GM21576 (cell line): Measurements from ENCODE around the gene AKR1C2.
"Not testable (repeated sequence)": the region's sequence is repeated elsewhere in the genome, so short reads cannot be mapped to it uniquely, and the experiment has no call there.

Experiments
- ATAC-seq: cut with Tn5 transposase; IDR thresholded peaks from one replicate; pipeline ENCODE4 v1.9.1; 2021; ENCODE audit warnings: mild to moderate bottlenecking, moderate library complexity; ENCODE audit not compliant: unreplicated experiment

Gene AKR1C2

GRCh38 chr10:5025461-5025881, 21.8 kb upstream of the AKR1C2 start:
- not testable (repeated sequence) for ATAC-seq

DNA sequence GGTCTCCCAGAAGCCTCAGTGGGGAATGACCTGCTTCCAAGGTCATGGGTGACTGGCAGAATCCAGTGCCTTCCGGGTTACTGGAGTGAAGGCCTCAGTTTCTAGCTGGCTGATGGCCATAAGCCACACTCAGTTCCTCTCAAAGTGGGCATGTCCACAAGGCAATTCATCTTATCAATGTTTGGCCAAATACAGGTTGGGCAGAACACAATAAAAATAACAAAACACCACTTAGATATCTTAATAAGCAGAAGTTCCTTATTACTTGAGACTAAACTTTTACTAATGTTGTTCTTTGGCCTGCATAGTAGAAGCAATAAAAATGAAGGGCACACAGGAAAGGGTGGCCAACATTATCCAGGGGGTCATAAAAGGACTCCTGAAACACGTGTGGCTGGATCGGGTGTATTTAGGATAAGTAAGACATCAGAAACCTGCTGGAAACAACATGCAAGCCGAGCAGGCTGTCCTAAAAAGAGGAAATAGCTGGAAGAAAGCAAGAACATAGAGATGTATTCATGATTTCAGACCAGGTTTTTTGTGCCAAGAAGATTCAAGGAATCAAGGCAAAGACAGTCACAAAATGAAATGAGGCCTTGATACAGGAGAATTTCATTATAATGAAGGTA, 19.6 kb upstream of the AKR1C2 start:
- no peak for ATAC-seq

DNA sequence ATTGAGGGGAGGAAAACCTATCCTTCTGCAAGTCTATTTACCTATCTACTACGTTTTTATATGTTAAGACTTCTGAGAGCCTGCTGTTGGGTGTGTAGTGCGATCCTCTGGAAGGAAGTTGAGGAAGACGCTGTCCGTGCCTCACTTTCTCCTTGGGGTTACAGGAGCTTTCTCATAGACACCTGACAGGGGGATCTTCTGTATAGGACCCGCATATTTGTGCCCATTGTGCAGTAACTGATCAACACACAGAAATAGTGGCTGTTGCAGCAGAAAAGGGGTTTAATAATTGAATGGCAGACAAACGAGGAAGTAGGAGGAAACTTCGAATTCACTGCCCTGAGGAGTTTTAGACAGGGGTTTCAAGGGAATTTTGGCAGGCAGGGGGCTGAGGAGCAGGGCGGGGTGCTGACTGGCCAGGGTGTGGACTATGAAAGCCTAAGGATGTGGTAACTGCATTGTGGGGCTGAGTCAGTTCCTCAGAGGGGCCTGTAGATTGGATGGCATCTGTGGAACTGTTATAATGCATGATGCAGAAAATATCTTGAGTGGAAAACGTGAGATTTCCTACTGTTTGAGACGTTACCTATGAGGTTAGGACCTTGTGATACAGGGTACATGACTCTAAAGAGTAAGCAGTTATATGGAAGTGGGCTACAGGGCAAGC, 18.1 kb upstream of the AKR1C2 start:
- not testable (repeated sequence) for ATAC-seq

DNA sequence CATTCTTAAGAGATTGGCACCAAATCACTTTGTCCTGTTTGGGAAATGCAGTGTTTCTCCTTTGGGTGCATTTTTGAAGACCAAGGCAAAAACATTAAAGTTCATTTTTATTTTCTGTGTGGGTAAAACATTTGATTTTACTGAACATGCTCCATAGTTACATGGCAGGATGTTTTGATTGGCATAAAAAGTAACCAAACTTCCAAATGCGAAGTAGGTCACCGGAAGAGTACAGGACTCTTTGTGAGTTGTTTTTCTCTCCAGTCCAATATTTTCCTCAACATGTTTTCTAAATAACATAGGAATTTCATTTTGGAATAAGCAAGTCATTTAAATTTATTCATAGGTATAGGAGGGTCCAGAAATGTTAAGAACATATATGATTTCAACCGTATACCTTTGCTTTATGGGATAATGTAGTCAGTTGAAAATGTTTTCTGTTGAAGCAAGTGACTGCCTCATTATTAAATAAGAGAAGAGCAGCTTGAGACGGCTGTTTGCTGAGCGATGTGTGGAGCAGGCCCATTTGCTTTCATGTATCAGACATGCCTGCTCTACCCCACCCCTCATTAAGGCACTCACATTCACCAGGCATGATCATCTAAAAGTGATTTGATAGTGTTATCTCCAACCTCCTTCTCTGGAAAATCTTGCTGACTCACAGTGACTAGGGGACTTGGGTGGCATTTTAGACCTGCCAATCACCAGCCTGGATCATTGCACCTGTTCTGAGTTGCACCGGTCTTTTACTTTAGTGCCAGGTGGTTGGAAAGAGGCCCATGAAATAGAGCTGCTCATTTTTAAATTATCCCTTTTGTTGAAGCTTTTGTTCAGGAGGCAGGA, 16.3 kb upstream of the AKR1C2 start:
- not testable (repeated sequence) for ATAC-seq

DNA sequence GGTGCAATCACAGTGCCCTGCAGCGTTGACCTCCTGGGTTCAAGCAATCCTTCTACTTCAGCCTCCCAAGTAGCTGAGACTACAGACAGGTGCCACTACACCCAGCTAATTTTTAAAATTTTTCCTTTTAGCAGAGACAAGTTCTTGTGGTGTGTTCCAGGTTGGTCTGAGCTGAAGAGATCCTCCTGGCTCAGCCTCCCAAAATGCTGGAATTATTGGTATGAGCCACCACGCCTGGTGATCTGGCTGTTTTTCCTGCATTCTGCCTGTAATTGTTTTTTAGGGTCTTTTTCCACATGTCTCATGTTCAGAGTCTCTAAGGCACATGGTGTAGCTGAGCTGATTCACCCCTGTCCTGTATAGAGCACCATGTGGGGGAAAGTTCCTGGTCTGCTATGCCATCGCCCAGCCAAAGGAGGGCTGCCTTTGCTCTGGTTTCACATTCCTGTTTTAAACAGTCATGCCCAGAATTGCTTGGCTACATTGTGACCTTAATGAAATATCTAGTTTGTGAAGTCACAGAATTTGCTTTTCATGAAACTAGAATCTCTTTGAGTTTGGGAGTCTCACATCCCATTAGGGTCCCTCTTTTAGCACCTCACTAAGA, 15.1 kb upstream of the AKR1C2 start:
- ATAC-seq, result not testable (repeated sequence)

DNA sequence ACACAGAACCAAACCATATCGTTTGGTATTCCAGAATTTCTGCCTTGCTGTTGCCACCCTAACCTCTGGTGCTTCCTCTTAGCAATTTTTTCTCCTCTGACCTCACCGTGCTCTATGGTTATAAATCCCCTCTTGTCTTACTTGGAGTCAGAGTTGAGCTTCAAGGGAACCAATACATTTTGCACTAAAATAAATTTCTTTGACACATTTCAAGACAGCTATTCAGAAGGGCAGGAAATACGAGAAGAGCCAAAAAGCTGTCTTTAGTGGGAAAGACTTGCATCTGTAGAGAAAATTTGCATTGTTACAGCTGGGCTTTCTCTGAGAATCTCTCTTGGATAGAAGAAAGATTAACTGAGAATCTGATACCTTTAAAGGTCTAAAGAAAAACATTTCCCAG, 14.5 kb upstream of the AKR1C2 start:
- no peak for ATAC-seq

DNA sequence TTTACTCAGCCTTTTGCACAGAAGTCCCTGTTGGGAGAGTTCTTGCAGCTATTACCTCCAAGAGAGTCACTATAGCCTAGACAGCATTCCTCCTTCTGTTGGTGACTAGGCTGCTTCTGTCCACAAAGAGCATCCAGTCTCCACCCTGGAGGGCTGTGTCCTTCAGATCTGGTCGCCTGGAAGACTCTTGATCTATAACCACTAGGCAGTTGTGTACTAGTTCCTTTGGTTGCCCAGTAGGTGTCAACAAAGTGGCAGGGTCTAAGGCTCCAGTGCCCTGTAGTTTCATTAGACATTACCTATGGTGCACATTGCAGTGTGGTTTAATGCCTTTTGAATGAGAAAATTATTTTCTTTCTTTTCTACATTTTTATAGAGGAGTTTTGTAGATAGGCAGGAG, 11.3 kb upstream of the AKR1C2 start:
- no peak for ATAC-seq

DNA sequence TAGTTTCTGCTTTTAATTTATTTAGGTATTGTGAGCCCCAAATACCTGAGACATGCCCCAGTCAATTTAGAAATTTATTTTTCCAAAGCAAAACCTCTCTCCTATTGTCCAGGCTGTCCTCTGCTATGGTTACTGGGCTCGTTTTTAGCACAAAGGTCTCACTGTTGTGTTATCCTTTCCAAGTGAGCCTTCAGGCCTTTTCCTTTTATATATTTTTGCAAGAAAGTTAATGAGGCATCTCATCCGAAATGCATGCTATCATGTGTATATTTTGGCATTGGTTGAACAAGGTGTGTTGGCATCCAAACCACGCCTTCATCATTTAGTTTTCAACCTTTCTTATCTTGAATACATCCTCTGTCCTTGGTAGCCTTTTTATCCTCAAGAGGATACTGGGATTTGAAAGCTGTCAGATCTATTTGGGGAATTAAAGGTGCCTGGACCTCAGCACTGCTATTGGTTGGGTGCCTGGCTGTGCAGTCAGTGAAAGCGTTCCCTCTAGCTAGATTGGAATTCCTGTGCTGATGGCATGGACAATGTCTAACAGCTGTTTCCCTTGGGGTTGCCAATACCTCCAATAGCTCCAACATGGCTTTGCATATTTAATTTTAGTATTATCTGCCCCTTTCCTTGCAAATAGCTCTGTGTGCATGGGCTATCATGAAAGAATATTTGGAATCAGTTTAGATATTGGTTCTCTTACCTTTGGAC, 10.7 kb upstream of the AKR1C2 start:
- ATAC-seq, result not testable (repeated sequence)

DNA sequence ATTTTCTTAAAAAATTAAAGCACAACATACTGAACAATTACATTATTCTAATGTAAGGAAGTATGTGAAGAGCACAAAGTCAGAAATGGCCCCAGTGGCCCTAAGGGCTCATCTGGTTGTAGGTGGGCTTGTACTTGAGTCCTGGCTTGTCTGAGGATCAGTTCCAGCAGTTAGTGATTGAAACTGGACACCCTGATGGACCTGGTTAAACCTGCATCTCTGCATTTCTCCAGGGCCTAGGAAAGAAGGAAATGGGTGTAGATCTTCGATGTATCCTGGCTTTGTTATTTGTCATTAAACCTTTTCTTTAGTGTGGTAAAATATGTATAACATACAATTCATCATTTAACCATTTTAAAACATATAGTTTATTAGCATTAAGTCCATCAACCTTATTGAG, 9.7 kb upstream of the AKR1C2 start:
- no peak for ATAC-seq

DNA sequence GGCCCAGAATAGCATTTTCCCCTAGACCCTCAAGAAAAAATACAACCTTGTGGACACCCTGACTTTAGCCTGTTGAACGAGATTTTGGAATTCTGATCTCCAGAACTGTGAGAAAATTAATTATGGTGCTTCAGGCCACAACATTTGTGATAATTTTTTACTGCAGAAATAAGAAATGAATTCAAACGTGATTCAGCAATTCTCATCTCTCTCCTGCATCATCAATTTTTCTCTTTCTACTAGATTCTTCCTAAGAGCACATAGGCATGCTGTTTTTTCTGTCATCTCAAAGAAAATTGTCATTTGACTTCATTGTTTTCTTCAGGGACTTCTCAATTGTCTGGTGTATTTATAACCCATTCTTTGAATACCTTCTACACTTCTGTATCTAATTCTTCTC, 8.9 kb upstream of the AKR1C2 start:
- ATAC-seq, result no peak

- not testable (repeated sequence) for ATAC-seq
Measured at GRCh38 chr10:5011392-5011791, 7.7 kb upstream of the AKR1C2 start.

GRCh38 chr10:5010043-5010442, 6.4 kb upstream of the AKR1C2 start:
- not testable (repeated sequence) for ATAC-seq

GRCh38 chr10:5008857-5009548, 5.3 kb upstream of the AKR1C2 start:
- ATAC-seq, result not testable (repeated sequence)

DNA sequence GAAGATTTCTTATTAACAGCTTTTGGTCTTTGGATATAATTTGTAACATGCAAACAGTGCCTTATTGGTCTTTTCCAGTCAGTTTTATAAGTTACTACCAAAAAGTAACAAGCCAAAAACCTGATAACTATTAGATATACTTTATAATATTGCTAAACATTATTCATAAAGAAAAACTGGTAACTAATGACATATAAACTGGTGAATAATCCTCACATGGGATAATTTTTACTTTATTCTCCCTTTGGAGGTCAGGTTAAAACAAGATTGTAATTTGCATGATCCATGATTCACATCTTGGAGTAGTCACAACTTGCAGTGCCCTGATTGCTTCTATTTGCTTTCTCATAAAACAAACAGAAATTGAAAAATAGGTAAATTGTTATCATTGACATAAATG, 844 bp upstream of the AKR1C2 start:
- not testable (repeated sequence) for ATAC-seq

DNA sequence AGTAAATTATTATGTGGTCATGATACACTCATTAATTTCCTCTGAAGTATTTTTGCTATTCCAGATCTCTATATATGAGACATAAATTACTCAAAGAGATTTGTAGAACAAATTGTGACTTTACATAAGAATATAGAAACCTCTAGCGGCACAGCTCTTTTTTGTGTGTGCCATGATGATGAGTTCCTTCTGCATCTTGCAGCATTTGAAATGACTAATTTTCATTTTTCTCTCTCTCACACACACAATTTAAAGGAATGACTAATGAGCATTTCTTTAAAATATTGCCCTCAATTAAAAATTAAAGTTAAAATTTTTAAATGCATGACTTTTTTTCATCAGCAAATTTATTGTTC, 351 bp upstream of the AKR1C2 start:
- ATAC-seq, result not testable (repeated sequence)

- ATAC-seq, result no peak
Measured at GRCh38 chr10:5002013-5002727, 1.5 kb downstream of the AKR1C2 start.

- no peak for ATAC-seq
Measured at GRCh38 chr10:4998671-4999070, 5.0 kb downstream of the AKR1C2 start.

GRCh38 chr10:4994260-4994659, 9.4 kb downstream of the AKR1C2 start:
- not testable (repeated sequence) for ATAC-seq

GRCh38 chr10:4992564-4992963, 11.1 kb downstream of the AKR1C2 start:
- not testable (repeated sequence) for ATAC-seq

DNA sequence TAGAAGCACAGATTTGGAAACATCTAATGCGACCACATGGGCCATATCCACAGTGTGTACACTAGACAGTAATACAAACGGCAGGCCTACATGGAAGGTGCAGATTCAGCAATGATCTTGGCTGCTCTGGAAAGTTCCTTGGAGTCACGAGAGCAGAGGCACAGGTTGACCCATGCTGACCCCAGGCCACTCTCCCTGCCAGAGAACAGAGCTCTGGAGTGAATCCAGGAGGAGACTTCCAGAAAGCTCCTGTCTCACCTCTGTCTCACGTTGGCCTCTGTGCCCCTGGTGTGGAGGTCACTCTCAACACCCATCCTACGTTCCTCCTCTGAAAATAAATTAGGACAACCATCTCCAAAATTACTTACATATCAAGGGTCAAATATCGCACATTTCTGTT, 12.2 kb downstream of the AKR1C2 start:
- not testable (repeated sequence) for ATAC-seq
